Suprapubic skin (tissue), 4 donors: Measurements from ENCODE around the gene NOS1AP. TPM values are rescaled to one million over a fixed set of nuclear protein-coding genes. Genes with fewer than 3 reads are reported as not detected.
"Not testable (repeated sequence)": the region's sequence is repeated elsewhere in the genome, so short reads cannot be mapped to it uniquely, and the experiment has no call there.

Experiments
- DNase-seq, 2 donors: peaks; one replicate each; pipeline ENCODE4 v3.0.0-alpha.2; 2019; ENCODE audit warnings: low spot score in 2 of 2
- H3K27ac ChIP-seq: fragments of 200-600 bp; sonication (generic); one replicate; pipeline ENCODE4 v1.5.1; 2019
- H3K27me3 ChIP-seq: fragments of 200-600 bp; sonication (generic); one replicate; pipeline ENCODE4 v1.5.1; 2019
- H3K36me3 ChIP-seq: fragments of 200-600 bp; sonication (generic); one replicate; pipeline ENCODE4 v1.5.1; 2019
- H3K4me1 ChIP-seq: fragments of 200-600 bp; sonication (generic); one replicate; pipeline ENCODE4 v1.5.1; 2019
- H3K4me3 ChIP-seq: fragments of 200-600 bp; sonication (generic); one replicate; pipeline ENCODE4 v1.5.1; 2019; ENCODE audit warnings: mild to moderate bottlenecking
- H3K9me3 ChIP-seq: fragments of 200-600 bp; sonication (generic); one replicate; pipeline ENCODE4 v1.5.1; 2019
- CTCF ChIP-seq, 2 donors: fragments of 200-600 bp in 1 of 2; fragments of 450-650 bp in 1 of 2; sonication (generic) in 1 of 2; IDR thresholded peaks; one replicate each; pipeline ENCODE4 v1.5.1; 2016 to 2019; ENCODE audit warnings: antibody characterized with exemption in 2 of 2, mild to moderate bottlenecking in 1 of 2, moderate library complexity in 1 of 2
- EP300 ChIP-seq: sonication (generic); formaldehyde crosslinking; IDR thresholded peaks from one replicate; pipeline ENCODE4 v1.6.1; 2017; ENCODE audit warnings: antibody characterized with exemption
- POLR2A ChIP-seq, 2 donors: fragments of 450-650 bp; IDR thresholded peaks; one replicate each; pipeline ENCODE4 v1.6.1; 2017; ENCODE audit warnings: antibody characterized with exemption in 2 of 2, mild to moderate bottlenecking in 2 of 2, moderate library complexity in 2 of 2
- POLR2AphosphoS5 ChIP-seq, 3 donors: sonication (generic); formaldehyde crosslinking; IDR thresholded peaks; one replicate each; pipeline ENCODE4 v1.6.1; 2017; ENCODE audit warnings: antibody characterized with exemption in 3 of 3
- WGBS: methylation state at CpG from one replicate; pipeline ENCODE4 v1.1.5; 2018; 5-methylcytosine and 5-hydroxymethylcytosine counted together
- total RNA-seq, 4 donors: library from RNA; depleted of rRNA; stranded (reverse); fragments of >200 nt; gene quantifications; one replicate each; pipeline ENCODE4 v1.1.0, GENCODE V29; 2016

The NOS1AP gene
- total RNA-seq, 4 donors from 2014 or later, result 1.9 to 9.5 (median 3.3) TPM

DNA sequence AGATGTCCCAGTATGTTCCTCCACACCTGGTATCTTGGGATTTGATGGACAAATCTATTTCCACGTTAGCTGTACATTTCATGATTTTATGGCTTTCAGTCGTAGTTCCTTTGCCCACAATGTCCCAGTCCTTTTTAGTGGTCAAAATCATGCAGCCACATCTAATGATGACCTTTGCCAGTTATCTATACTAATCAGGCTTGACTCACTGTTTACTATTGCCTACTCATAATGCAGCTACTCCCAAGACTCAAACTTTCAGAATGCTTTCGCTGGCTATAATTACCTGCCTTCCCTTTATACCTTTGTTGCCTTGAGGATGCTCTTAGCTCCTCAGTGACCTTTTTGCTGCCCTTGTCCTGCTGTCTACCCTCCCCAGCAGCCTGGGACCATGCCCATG is 6.4 kb downstream of the NOS1AP start:
- WGBS, result 85% methylated on average over 3 of the region's 3 CpGs
- no peaks in the 10 kb centered on the region for H3K4me1 ChIP-seq
- H3K27me3 ChIP-seq, result peaks cover 16% of the 10 kb centered on the region
- H3K4me3 ChIP-seq, result no peak overlapping the region
- no peak for DNase-seq
- no peaks in the 10 kb centered on the region for H3K36me3 ChIP-seq
- H3K27ac ChIP-seq, result no peak overlapping the region
- TF ChIP-seq CTCF (IDR thresholded peaks at IDR 0.05) (no peak), EP300 (no peak), POLR2A (IDR thresholded peaks at IDR 0.05) (no peak), POLR2AphosphoS5 (IDR thresholded peaks at IDR 0.05) (no peak)
- H3K9me3 ChIP-seq, result no peaks in the 10 kb centered on the region

DNA sequence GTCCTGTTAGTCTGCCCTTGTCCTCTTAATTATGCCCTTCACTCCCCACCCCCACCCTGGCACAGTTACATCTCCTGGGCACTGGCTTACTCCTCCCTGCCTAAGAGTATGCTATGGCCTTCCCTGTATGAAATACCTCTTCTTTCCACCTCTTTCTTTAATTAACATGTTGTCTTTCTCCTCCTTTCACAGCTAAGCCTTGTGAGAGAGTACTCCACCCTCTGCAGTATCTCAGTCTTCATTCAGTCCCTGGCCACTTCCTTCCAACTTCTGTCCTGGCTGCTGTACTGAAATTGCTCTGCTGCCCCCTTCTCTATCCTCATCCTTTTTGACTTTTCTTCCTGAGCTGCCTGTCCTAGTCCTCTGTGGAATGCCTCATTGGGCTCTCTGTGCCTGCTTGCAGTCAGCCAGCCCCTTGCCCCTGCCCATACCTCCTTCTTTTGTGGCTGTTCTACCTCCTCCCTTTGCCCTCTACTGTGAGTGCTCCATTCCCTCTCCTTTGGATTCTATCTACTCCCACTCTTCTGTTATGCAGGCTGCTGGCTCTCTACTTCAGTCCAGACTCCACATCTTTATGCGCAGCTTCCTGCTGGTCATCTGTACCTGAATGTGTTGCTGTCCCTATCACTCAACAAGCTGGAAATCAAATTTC is 8.3 kb downstream of the NOS1AP start:
- no peaks in the 10 kb centered on the region for H3K36me3 ChIP-seq
- DNase-seq, result no peak
- H3K27me3 ChIP-seq, result peaks cover 12% of the 10 kb centered on the region
- no peak overlapping the region for H3K4me3 ChIP-seq
- no peak overlapping the region for H3K27ac ChIP-seq
- 97% methylated on average over 1 of the region's 1 CpG for WGBS
- H3K9me3 ChIP-seq, result no peaks in the 10 kb centered on the region
- no peaks in the 10 kb centered on the region for H3K4me1 ChIP-seq
- TF ChIP-seq CTCF (IDR thresholded peaks at IDR 0.05), result no peak
- no peak for TF ChIP-seq POLR2AphosphoS5 (IDR thresholded peaks at IDR 0.05)
- TF ChIP-seq EP300, result no peak
- no peak for TF ChIP-seq POLR2A (IDR thresholded peaks at IDR 0.05)

- Histone ChIP-seq H3K4me1 (no peaks in the 10 kb centered on the region), H3K4me3 (no peak overlapping the region), H3K9me3 (no peaks in the 10 kb centered on the region), H3K36me3 (no peaks in the 10 kb centered on the region), H3K27ac (no peak overlapping the region), H3K27me3 (peaks cover 8% of the 10 kb centered on the region)
- TF ChIP-seq CTCF (IDR thresholded peaks at IDR 0.05) (no peak), POLR2A (IDR thresholded peaks at IDR 0.05) (no peak), POLR2AphosphoS5 (IDR thresholded peaks at IDR 0.05) (no peak), EP300 (no peak)
- 97% methylated on average over 1 of the region's 1 CpG for WGBS
- DNase-seq, result no peak
These were observed 9.5 kb downstream of the NOS1AP start for GRCh38 chr1:162079030-162079429.

DNA sequence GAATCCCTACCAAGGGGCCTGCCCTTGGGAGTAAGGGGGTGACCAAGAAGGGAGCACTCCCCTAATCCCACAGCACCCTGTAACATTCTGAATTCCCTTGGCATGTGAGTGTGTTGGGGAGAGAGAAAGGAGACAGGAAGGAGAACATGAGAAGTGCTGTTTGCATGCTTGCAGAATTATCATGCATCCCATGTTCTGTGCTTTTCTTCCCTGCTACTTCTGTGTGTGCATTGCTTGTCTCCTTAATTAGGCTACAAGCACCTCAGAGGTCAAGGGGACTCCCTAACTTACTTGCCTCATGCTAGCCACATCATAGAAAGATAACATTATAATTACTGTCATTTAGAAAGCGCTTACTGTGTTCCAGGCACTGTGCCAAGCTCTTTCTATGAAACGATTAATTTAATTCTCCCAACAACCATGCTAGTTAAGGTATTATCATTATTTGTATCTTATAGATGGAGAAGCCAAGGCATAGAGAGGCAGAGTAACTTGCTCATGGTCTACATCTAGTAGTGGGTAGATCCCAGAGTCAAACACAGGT is 11.1 kb downstream of the NOS1AP start:
- H3K27ac ChIP-seq, result no peak overlapping the region
- no peak for TF ChIP-seq POLR2AphosphoS5 (IDR thresholded peaks at IDR 0.05)
- no peak for TF ChIP-seq POLR2A (IDR thresholded peaks at IDR 0.05)
- TF ChIP-seq EP300, result no peak
- TF ChIP-seq CTCF (IDR thresholded peaks at IDR 0.05), result no peak
- WGBS, result 36% methylated on average over 2 of the region's 2 CpGs

GRCh38 chr1:162081316-162081715 is 11.8 kb downstream of the NOS1AP start:
- TF ChIP-seq POLR2AphosphoS5 (IDR thresholded peaks at IDR 0.05), result no peak
- no peak for TF ChIP-seq EP300
- no peak for TF ChIP-seq CTCF (IDR thresholded peaks at IDR 0.05)
- TF ChIP-seq POLR2A (IDR thresholded peaks at IDR 0.05), result no peak
- H3K27ac ChIP-seq, result no peak overlapping the region
- 82% methylated on average over 1 of the region's 1 CpG for WGBS
- no peak overlapping the region for H3K4me3 ChIP-seq
- no peaks in the 10 kb centered on the region for H3K36me3 ChIP-seq
- no peak for DNase-seq
- no peaks in the 10 kb centered on the region for H3K9me3 ChIP-seq
- no peaks in the 10 kb centered on the region for H3K4me1 ChIP-seq
- peaks cover 8% of the 10 kb centered on the region for H3K27me3 ChIP-seq

More for the DNA sequence above, 11.1 kb downstream of the NOS1AP start:
- H3K36me3 ChIP-seq, result no peaks in the 10 kb centered on the region
- no peak overlapping the region for H3K4me3 ChIP-seq
- no peak for DNase-seq
- peaks cover 8% of the 10 kb centered on the region for H3K27me3 ChIP-seq
- H3K9me3 ChIP-seq, result no peaks in the 10 kb centered on the region
- no peaks in the 10 kb centered on the region for H3K4me1 ChIP-seq

DNA sequence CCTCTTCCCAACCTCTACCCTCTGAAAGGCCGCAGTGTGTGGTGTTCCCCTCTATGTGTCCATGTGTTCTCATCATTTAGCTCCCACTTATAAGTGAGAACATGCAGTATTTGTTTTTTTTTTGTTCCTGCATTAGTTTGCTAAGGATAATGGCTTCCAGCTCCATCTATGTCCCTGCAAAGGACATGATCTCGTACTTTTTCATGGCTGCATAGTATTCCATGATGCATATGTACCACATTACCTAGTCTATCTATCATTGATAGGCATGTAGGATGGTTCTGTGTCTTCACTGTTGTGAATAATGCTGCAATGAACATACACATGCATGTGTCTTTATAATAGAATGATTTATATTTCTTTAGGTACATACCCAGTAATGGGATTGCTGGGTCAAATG is 12.6 kb downstream of the NOS1AP start:
- not testable (repeated sequence) for H3K4me1 ChIP-seq, H3K27ac ChIP-seq, DNase-seq, H3K27me3 ChIP-seq, H3K9me3 ChIP-seq, H3K36me3 ChIP-seq, H3K4me3 ChIP-seq
- WGBS, result 90% methylated on average over 2 of the region's 2 CpGs
